G401 (cell line): Measurements from ENCODE around the gene VARS2. TPM values are rescaled to one million over a fixed set of nuclear protein-coding genes. Genes with fewer than 3 reads are reported as not detected.

Source experiments
- DNase-seq: peaks from one replicate; pipeline ENCODE4 v3.0.0-alpha.2; 2015; ENCODE audit warnings: low spot score
- in situ Hi-C: cut with HindIII; loops from 2 replicates; pipeline ENCODE4 v1.10.0; 2016; ENCODE audit warnings: low sequenced_read_pairs, mixed read lengths
- total RNA-seq: library from RNA; depleted of rRNA; stranded (reverse); fragments of >200 nt; shearing (Covaris generic); gene quantifications from 2 replicates; pipeline ENCODE4 v1.2.3, GENCODE V29; 2014

Gene VARS2
- total RNA-seq, 1 experiment from 2014 or later: 105 TPM

- in situ Hi-C loops: no loop called here
- DNase-seq: peak; percentile 76
These were observed 30.1 kb upstream of the VARS2 start, which contains the start of gene DDR1 for GRCh38 chr6:30883685-30884520. DDR1 (plus strand) TSS chr6:30884519; CDS start chr6:30888730, 4,211 bp downstream.

GRCh38 chr6:30884521-30885480 lies 29.2 kb upstream of the VARS2 start:
- peak; percentile 59 for DNase-seq

GRCh38 chr6:30885481-30885998 lies 28.5 kb upstream of the VARS2 start:
- in situ Hi-C loops: no loop called here
- DNase-seq: peak; percentile 55

More at GRCh38 chr6:30884521-30885480, 29.2 kb upstream of the VARS2 start:
- in situ Hi-C loops: no loop called here

GRCh38 chr6:30885999-30886896 lies 27.8 kb upstream of the VARS2 start:
- in situ Hi-C loops: no loop called here
- peak; percentile 78 for DNase-seq

GRCh38 chr6:30886897-30887255 lies 27.2 kb upstream of the VARS2 start:
- no peak for DNase-seq
- in situ Hi-C loops: no loop called here

- no peak for DNase-seq
- in situ Hi-C loops: no loop called here
These were observed 25.9 kb upstream of the VARS2 start for GRCh38 chr6:30887901-30888815.

GRCh38 chr6:30888816-30889495 lies 25.1 kb upstream of the VARS2 start:
- DNase-seq: no peak
- in situ Hi-C loops: no loop called here

- in situ Hi-C loops: no loop called here
These were observed 24.5 kb upstream of the VARS2 start for GRCh38 chr6:30889496-30889885.

GRCh38 chr6:30889921-30890645 lies 24.0 kb upstream of the VARS2 start:
- no peak for DNase-seq
- in situ Hi-C loops: no loop called here

More at GRCh38 chr6:30889496-30889885, 24.5 kb upstream of the VARS2 start:
- DNase-seq: no peak

GRCh38 chr6:30890646-30891449 lies 23.2 kb upstream of the VARS2 start:
- in situ Hi-C loops: no loop called here
- DNase-seq: no peak

- DNase-seq: no peak
- in situ Hi-C loops: no loop called here
These were observed 22.7 kb upstream of the VARS2 start for GRCh38 chr6:30891450-30891723.

- DNase-seq: no peak
- in situ Hi-C loops: no loop called here
These were observed 22.1 kb upstream of the VARS2 start for GRCh38 chr6:30891816-30892538.

GRCh38 chr6:30893001-30893591 lies 20.9 kb upstream of the VARS2 start:
- DNase-seq: no peak
- in situ Hi-C loops: no loop called here

- in situ Hi-C loops: no loop called here
- DNase-seq: no peak
These were observed 20.4 kb upstream of the VARS2 start for GRCh38 chr6:30893666-30894065.

- in situ Hi-C loops: no loop called here
- no peak for DNase-seq
These were observed 19.7 kb upstream of the VARS2 start for GRCh38 chr6:30894381-30894780.
